HG03457 (cell line): Measurements from ENCODE around the gene HAPLN1.

Experiments
- ATAC-seq: cut with Tn5 transposase; IDR thresholded peaks from one replicate; pipeline ENCODE4 v1.9.1; 2021; ENCODE audit warnings: moderate number of reproducible peaks; ENCODE audit not compliant: unreplicated experiment

HAPLN1 gene

GRCh38 chr5:83644301-83644700 lies 76.4 kb downstream of the HAPLN1 start:
- no peak for ATAC-seq

GRCh38 chr5:83641946-83642345 lies 78.7 kb downstream of the HAPLN1 start:
- no peak for ATAC-seq

GRCh38 chr5:83639911-83640310 lies 80.7 kb downstream of the HAPLN1 start:
- no peak for ATAC-seq

- ATAC-seq, result no peak
These were observed 84.5 kb downstream of the HAPLN1 start for GRCh38 chr5:83636156-83636555.

GRCh38 chr5:83633285-83633684 lies 87.4 kb downstream of the HAPLN1 start:
- no peak for ATAC-seq

GRCh38 chr5:83632874-83633273 lies 87.8 kb downstream of the HAPLN1 start:
- no peak for ATAC-seq

- ATAC-seq, result no peak
These were observed 92.3 kb downstream of the HAPLN1 start for GRCh38 chr5:83628360-83628759.

GRCh38 chr5:83614841-83615240 lies 105.8 kb downstream of the HAPLN1 start:
- no peak for ATAC-seq

GRCh38 chr5:83608122-83608521 lies 112.5 kb downstream of the HAPLN1 start:
- ATAC-seq, result no peak

- no peak for ATAC-seq
These were observed 125.4 kb downstream of the HAPLN1 start for GRCh38 chr5:83595217-83595616.

GRCh38 chr5:83590966-83591365 lies 129.7 kb downstream of the HAPLN1 start:
- ATAC-seq, result no peak

- ATAC-seq, result no peak
These were observed 130.9 kb downstream of the HAPLN1 start for GRCh38 chr5:83589786-83590185.
